Measurements from ENCODE around the gene MRPL48. TPM values are rescaled to one million over a fixed set of nuclear protein-coding genes. Genes with fewer than 3 reads are reported as not detected.

The MRPL48 gene
- total and polyA plus RNA-seq, 10 of the 15 experiments (the other 5 are each of a cell fraction or from before 2014, with no cell fraction given), result 46.7 to 159 (median 83.4) TPM

DNA sequence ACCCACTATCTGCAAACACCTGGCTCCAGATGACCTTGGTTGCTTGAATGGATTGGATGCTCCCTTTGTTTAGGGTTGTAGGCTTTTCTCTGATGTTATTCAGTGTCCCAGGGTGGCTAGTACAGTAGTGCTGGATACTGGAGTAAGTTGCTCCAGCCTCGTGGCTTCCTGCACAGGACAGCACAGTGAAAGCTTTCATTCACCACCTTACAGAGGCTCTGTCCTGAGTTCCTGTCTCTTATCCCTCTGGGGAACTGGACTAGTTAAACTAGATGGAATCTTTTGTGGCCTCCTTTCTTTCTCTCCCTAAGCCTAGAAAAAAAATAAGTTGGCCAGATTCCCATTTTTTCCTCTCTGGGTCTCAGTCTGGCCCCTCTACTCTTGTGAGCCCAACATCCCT, 42.6 kb downstream of the MRPL48 start:
- intact Hi-C loops (cut with micrococcal nuclease; ENCODE audit: unreplicated experiment), result no loop called here
- RAD21 ChIA-PET (ENCODE audit: unreplicated experiment), result no interaction called here
- no peak for ATAC-seq
- H3K4me3 ChIP-seq, result no peak overlapping the region
- H3K27me3 ChIP-seq (replicated peaks in 1 of 2; ENCODE audit: control insufficient read depth in 2 of 2, insufficient read depth in 2 of 2, low read length in 1 of 2), result no peaks in the 10 kb centered on the region
- CTCF ChIA-PET, result no interaction called here
- SMC1A ChIA-PET (ENCODE audit: uncharacterized antibody, unreplicated experiment), result no interaction called here
- H3K4me2 ChIP-seq (ENCODE audit: control insufficient read depth, insufficient read depth), result no peak overlapping the region
- POLR2A ChIA-PET, result no interaction called here
- no peaks in the 10 kb centered on the region for H3K9me3 ChIP-seq (replicated peaks; ENCODE audit: control insufficient read depth, insufficient read depth, low read length)
- no peak overlapping the region for H3K27ac ChIP-seq (ENCODE audit: control insufficient read depth, insufficient read depth)
- no peaks in the 10 kb centered on the region for H4K20me1 ChIP-seq (ENCODE audit: control insufficient read depth, insufficient read depth)
- WGBS (ENCODE audit: insufficient coverage, insufficient replicate concordance, low lambda C conversion rate, missing lambda C conversion rate), result 41% methylated on average over 1 of the region's 1 CpG
- H3K4me1 ChIP-seq (ENCODE audit: control insufficient read depth, insufficient read depth, low read length), result no peaks in the 10 kb centered on the region
- in situ Hi-C loops (cut with MboI), result no loop called here
- no peak for DNase-seq (ENCODE audit: low read depth, low spot score)
- H3K79me2 ChIP-seq (ENCODE audit: control insufficient read depth, insufficient read depth, low read length), result no peaks in the 10 kb centered on the region
- FAIRE-seq, result no peak
- peaks cover 0 to 6% of the 10 kb centered on the region in 2 experiments; a peak in 1 of 4 replicates for H3K36me3 ChIP-seq (ENCODE audit: control insufficient read depth in 2 of 2, insufficient read depth in 2 of 2, low read length in 1 of 2)
- no peak overlapping the region for H3K9ac ChIP-seq (ENCODE audit: control insufficient read depth, insufficient read depth, low read length)
- BruUV-seq (replicated peaks), result no TSS peak
- no peak overlapping the region for H2AFZ ChIP-seq (ENCODE audit: control insufficient read depth, low read depth, low read length)
- TF ChIP-seq ZZZ3 (IDR thresholded peaks at IDR 0.05; ENCODE audit: control insufficient read depth, insufficient read length, low read depth) (no peak), SMAD5 (IDR thresholded peaks at IDR 0.05; ENCODE audit: low read depth) (no peak), BHLHE40 (IDR thresholded peaks at IDR 0.05; ENCODE audit: borderline replicate concordance in 1 of 2, low read depth in 2 of 2, low read length in 1 of 2) (no peak), RAD51 (IDR thresholded peaks at IDR 0.05) (no peak), BMI1 (IDR thresholded peaks at IDR 0.05; ENCODE audit: borderline replicate concordance) (no peak), EZH2 (IDR thresholded peaks at IDR 0.05; ENCODE audit: borderline replicate concordance, control insufficient read depth, low read depth, low read length) (no peak), BACH1 (IDR thresholded peaks at IDR 0.05; ENCODE audit: borderline replicate concordance) (no peak), ZNF384 (IDR thresholded peaks at IDR 0.05; ENCODE audit: borderline replicate concordance, low read depth, low read length) (no peak), ESRRA (IDR thresholded peaks at IDR 0.05; ENCODE audit: low read length) (no peak), NFXL1 (IDR thresholded peaks at IDR 0.05; ENCODE audit: borderline replicate concordance) (no peak), FOS (IDR thresholded peaks at IDR 0.05; ENCODE audit: borderline replicate concordance, extremely low read depth, insufficient read length) (no peak)
- TF ChIP-seq, protein P1, sequence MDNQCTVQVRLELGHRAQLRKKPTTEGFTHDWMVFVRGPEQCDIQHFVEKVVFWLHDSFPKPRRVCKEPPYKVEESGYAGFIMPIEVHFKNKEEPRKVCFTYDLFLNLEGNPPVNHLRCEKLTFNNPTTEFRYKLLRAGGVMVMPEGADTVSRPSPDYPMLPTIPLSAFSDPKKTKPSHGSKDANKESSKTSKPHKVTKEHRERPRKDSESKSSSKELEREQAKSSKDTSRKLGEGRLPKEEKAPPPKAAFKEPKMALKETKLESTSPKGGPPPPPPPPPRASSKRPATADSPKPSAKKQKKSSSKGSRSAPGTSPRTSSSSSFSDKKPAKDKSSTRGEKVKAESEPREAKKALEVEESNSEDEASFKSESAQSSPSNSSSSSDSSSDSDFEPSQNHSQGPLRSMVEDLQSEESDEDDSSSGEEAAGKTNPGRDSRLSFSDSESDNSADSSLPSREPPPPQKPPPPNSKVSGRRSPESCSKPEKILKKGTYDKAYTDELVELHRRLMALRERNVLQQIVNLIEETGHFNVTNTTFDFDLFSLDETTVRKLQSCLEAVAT (IDR thresholded peaks at IDR 0.05), result no peak
- TF ChIP-seq, protein P2, sequence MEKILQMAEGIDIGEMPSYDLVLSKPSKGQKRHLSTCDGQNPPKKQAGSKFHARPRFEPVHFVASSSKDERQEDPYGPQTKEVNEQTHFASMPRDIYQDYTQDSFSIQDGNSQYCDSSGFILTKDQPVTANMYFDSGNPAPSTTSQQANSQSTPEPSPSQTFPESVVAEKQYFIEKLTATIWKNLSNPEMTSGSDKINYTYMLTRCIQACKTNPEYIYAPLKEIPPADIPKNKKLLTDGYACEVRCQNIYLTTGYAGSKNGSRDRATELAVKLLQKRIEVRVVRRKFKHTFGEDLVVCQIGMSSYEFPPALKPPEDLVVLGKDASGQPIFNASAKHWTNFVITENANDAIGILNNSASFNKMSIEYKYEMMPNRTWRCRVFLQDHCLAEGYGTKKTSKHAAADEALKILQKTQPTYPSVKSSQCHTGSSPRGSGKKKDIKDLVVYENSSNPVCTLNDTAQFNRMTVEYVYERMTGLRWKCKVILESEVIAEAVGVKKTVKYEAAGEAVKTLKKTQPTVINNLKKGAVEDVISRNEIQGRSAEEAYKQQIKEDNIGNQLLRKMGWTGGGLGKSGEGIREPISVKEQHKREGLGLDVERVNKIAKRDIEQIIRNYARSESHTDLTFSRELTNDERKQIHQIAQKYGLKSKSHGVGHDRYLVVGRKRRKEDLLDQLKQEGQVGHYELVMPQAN (conservative IDR thresholded peaks at IDR 0.05), result no peak
- TF ChIP-seq, protein P3, sequence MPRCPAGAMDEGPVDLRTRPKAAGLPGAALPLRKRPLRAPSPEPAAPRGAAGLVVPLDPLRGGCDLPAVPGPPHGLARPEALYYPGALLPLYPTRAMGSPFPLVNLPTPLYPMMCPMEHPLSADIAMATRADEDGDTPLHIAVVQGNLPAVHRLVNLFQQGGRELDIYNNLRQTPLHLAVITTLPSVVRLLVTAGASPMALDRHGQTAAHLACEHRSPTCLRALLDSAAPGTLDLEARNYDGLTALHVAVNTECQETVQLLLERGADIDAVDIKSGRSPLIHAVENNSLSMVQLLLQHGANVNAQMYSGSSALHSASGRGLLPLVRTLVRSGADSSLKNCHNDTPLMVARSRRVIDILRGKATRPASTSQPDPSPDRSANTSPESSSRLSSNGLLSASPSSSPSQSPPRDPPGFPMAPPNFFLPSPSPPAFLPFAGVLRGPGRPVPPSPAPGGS (IDR thresholded peaks at IDR 0.05; ENCODE audit: borderline replicate concordance, insufficient read depth, low read depth, low read length, poor library complexity, severe bottlenecking), result no peak
- TF ChIP-seq, protein P4, sequence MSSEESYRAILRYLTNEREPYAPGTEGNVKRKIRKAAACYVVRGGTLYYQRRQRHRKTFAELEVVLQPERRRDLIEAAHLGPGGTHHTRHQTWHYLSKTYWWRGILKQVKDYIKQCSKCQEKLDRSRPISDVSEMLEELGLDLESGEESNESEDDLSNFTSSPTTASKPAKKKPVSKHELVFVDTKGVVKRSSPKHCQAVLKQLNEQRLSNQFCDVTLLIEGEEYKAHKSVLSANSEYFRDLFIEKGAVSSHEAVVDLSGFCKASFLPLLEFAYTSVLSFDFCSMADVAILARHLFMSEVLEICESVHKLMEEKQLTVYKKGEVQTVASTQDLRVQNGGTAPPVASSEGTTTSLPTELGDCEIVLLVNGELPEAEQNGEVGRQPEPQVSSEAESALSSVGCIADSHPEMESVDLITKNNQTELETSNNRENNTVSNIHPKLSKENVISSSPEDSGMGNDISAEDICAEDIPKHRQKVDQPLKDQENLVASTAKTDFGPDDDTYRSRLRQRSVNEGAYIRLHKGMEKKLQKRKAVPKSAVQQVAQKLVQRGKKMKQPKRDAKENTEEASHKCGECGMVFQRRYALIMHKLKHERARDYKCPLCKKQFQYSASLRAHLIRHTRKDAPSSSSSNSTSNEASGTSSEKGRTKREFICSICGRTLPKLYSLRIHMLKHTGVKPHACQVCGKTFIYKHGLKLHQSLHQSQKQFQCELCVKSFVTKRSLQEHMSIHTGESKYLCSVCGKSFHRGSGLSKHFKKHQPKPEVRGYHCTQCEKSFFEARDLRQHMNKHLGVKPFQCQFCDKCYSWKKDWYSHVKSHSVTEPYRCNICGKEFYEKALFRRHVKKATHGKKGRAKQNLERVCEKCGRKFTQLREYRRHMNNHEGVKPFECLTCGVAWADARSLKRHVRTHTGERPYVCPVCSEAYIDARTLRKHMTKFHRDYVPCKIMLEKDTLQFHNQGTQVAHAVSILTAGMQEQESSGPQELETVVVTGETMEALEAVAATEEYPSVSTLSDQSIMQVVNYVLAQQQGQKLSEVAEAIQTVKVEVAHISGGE (CRISPR knock-in tag; IDR thresholded peaks at IDR 0.05), result no peak
